NCI-H1105 (cell line): ENCODE results near the gene ZC3H12A.
A peak's percentile ranks its signal among the peaks of the same experiment; 100 is the strongest.

Experiments
- DNase-seq: peaks from one replicate; lab custom pipeline; 2025; lab: John Stamatoyannopoulos, UW

The ZC3H12A gene

GRCh38 chr1:37478890-37479254, 4.5 kb downstream of the ZC3H12A start:
- DNase-seq = no peak

DNA sequence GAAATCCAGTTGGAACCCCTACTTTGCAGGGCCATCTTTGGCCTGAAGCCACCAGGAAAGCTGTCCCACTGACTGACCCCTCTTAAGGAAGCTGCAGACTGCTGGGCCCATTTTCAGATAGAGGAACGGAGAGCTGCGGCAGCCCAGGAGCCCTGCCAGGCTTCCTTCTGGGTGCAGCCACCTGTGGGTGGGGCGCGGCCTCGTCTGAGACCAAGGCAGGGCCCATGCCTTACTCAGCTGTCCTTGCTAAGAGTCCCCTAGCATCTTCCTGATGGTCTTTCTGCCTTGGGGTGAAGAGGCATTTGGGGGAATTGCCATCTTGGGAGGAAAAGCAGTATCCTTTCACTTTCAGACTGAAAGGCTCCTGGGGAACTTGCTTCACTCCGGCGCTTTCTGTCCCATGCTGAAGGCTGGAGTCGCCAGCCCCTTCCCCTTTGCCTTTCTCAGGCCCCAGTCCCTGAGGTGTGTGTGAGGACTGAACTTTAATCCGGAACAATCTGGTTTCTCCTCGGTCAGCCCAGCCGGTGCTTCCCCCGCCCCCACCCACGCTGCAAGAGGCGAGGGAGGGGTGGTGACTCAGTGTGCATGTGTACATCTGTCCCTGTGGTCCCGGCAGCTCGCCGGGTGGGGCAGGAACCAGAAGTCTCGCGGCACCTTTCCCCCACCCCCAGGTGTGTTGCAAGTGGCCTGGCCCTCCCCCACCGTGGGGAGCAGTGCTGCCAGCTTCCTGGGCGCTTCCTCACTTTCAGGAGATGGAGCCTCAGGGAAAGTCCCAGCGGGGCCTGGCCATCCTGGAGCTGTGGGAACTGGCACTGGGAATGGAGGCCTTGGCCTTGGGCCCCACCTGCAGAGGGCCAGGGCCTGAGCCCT, 5.1 kb downstream of the ZC3H12A start:
- no peak for DNase-seq

DNA sequence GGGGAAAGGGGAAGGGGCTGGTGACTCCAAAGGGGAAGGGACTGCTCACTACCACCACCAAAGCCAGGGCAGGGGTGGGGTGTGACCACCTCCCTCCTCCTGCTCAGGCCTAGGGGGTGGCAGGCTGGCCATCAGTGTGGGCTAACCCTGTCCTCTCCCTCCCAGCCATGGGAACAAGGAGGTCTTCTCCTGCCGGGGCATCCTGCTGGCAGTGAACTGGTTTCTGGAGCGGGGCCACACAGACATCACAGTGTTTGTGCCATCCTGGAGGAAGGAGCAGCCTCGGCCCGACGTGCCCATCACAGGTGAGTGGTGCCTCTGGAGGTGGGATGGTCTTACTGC, 5.7 kb downstream of the ZC3H12A start:
- no peak for DNase-seq

DNA sequence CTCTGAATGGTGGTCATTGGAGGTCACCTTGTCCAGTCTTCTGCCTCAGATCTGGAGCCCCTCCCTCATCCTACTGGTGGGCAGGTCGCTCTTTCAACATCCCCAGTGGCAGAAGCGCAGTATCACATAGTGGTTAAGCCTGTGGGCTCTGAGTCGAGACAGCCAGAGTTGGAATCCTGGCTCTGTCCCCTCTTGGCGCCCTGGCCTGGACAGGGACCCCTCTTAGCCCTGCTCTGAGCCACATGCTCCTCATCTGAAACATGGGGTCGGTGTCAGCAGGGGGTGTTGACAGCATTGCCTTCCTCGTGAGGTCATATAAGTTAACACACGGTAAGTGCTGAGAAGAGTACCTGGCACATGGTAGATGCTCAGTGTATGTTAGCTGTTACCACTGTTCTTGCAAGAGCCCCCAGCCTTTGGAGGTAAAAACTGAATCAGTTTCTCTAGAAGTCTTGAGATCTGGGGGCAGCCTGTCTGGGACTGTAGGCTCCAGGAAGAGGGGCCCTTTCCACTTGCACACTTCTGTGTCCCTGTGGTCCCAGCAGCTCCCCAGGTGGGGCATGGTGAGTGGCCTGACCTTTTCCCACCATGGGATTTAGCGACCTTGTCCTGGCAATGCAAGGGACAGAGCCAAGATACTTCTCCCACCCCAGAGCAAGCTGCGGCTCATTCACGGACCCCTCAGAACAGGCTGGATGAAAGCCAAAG, 6.4 kb downstream of the ZC3H12A start:
- DNase-seq = no peak

GRCh38 chr1:37481289-37482003, 7.1 kb downstream of the ZC3H12A start:
- DNase-seq = no peak

DNA sequence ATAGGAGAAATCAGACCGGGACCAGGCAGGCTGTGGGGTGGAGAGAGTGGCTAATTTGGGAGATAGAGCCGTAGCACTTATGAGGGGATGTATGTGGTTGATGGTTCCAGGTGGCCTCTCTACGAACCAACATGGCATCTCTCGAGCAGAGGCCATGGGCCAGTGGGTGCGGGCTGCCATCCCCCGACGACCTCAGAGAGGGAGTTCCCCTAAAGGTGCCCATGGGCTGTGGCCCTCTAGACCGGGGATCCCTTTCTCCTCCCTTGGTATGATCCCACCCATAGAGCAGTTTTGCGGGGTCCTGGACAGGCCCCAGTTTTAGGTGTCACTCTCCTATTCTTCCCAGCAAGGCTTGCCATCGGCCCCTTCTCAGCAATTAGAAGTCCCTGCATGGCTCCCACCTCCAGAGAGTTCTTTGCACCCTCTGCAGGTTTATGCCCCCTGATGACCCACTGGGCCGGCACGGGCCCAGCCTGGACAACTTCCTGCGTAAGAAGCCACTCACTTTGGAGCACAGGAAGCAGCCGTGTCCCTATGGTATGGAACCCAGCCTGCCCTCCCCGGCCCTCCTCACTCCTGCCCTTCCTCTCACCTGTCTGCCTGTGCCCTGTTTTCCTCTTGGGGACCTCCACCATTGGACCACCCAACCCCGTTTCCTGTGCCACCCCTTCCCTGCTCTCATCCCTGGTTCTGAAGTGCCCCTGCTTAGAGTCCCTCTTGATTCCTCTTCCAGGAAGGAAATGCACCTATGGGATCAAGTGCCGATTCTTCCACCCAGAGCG, 7.8 kb downstream of the ZC3H12A start:
- DNase-seq = no peak

DNA sequence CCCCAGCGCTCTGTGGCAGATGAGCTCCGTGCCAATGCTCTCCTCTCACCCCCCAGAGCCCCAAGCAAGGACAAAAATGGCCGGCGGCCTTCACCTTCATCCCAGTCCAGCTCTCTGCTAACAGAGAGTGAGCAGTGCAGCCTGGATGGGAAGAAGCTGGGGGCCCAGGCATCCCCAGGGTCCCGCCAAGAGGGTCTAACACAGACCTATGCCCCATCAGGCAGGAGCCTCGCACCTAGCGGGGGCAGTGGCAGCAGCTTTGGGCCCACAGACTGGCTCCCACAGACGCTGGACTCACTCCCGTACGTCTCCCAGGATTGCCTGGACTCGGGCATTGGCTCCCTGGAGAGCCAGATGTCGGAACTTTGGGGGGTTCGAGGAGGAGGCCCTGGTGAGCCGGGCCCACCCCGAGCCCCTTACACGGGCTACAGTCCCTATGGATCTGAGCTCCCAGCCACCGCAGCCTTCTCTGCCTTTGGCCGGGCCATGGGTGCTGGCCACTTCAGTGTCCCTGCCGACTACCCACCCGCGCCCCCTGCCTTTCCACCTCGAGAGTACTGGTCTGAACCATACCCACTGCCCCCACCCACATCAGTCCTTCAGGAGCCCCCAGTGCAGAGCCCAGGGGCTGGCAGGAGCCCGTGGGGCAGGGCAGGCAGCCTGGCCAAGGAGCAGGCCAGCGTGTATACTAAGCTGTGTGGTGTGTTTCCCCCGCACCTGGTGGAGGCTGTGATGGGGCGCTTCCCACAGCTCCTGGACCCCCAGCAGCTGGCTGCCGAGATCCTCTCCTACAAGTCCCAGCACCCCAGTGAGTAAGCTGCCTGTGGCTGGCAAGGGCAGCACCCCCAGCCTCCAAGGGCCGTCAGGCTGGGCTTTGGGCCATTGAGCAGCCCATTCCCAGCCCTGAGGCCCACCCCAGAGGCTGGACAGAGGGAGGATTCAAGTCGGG, 8.7 kb downstream of the ZC3H12A start:
- no peak for DNase-seq

DNA sequence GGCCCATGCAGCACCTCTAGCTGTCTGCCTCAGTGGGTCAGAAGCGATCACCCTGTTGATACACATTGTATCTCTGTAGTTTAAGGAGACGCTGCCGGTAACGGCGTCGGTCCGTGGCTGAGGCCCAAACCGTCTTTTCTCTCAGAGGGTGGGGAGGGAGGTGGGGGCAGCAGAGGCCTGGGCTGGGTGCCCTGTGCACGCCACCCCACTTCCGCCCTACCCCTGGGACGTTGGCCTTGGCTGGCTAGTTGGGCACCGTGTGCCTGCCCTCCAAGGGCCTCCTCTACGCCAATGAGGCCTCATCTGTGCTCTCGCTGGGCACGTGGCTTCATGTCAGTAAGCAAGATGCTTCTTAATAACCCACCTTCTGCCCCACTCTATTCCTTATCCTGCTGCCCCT, 9.4 kb downstream of the ZC3H12A start:
- DNase-seq = no peak

- no peak for DNase-seq
These were observed 10.1 kb downstream of the ZC3H12A start for GRCh38 chr1:37484325-37485051.

DNA sequence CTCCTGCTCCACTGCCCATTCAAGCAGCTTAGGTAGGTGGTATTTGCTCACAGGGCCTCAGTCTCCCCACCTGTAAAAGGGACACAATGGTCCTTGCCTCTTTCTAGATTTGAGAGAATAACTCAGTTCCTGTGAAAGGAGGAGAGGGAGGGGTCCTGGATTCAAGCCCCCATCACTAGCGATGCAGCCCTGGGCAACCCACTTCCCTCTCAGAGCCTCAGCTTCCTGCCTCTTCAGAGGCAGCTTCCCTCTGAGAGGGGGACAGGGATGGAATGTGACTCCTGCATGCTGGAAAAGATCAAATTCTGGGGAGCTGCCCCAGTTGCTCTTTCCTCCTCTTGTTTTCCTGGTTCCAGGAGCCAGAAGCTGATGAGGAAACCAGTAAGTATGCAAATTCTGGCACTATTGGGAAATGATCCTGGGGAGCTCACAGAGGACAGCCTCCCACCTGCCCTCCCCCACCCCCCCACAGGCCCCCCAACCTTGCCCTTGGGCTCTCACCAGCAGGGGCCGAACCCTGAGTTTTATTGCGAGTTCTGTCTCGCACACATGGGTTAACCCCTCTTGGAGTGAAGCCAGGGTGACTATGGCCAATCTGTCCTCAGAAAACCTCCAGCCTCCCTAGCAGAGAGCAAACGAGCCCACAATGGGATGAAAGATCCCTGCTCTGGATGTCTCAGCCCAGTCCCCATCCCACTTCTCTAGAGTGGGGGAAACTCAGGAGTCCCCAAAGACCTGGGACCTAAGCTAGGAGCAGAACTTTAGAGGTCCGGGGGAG, 11.7 kb downstream of the ZC3H12A start:
- DNase-seq = no peak

- DNase-seq = no peak
These were observed 12.6 kb downstream of the ZC3H12A start for GRCh38 chr1:37486680-37487618.

GRCh38 chr1:37487619-37487984, 13.2 kb downstream of the ZC3H12A start:
- DNase-seq = no peak

GRCh38 chr1:37493336-37494098, 19.1 kb downstream of the ZC3H12A start:
- no peak for DNase-seq

DNA sequence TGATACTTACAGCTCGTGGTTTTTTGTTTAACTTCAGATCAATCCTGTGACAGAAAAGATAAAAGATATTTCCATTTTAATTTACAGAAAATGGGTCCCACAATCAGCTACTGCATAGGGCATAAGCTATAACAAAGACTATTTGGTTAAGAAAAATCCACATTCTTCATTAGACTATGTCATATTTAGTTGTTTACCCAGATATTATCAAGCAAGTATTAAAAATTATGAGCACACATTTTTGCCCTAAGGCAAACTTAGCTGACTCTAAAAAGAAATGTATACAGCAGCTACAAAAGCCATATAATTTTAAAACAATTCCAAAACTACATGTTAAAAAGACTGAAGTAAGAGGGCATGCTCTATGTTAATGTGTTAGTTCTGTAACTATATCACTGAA, 21.5 kb downstream of the ZC3H12A start:
- no peak for DNase-seq

DNA sequence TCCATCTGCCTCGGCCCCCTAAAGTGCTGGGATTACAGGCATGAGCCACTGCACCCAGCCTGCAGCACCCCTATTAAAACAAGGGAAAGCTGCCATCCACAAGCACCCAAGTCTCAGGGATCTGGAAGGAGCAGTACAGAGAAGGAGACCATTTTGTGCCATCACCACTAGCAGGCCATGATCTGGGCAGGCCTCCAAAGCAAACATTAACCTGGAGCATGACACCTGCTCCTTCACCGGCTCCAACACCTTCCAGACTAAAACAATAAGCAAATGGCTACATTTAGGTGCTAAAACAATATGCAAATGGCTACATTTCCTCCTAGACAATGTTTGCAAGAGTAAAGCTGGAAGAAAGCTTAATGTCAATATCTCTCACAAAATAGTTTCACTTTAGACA, 23.5 kb downstream of the ZC3H12A start:
- peak; percentile 90 for DNase-seq

GRCh38 chr1:37498872-37499617, 24.7 kb downstream of the ZC3H12A start:
- peak; percentile 12 for DNase-seq

DNA sequence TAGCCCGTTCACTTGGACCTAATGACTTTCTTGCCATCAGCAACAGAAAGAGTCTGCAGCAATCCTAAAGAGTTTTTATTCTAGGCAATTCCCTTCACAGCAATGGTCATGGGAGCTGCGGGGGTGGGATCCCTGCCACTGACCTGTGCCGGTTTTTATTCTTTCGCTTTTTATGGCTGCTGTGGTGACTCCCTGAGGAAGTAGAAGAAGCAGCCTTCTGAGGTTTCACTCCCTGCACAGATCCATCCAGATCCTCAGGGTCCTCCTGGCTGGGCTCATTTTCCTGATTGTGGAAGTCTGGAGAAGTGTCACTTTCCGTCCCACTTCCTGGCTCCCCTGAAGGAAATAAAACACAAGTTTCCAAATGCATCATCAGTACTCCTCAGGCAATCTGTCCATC, 27.3 kb downstream of the ZC3H12A start:
- DNase-seq = no peak
